C4-2B (cell line): Measurements from ENCODE around the gene PMPCA.

ENCODE experiments used
- CTCF ChIP-seq: fragments of 450-650 bp; conservative IDR thresholded peaks from 2 replicates; pipeline ENCODE4 v1.5.1; 2017; ENCODE audit warnings: mild to moderate bottlenecking
- ZFX ChIP-seq: fragments of 450-650 bp; IDR thresholded peaks from 2 replicates; pipeline ENCODE4 v1.6.1; 2017

DNA sequence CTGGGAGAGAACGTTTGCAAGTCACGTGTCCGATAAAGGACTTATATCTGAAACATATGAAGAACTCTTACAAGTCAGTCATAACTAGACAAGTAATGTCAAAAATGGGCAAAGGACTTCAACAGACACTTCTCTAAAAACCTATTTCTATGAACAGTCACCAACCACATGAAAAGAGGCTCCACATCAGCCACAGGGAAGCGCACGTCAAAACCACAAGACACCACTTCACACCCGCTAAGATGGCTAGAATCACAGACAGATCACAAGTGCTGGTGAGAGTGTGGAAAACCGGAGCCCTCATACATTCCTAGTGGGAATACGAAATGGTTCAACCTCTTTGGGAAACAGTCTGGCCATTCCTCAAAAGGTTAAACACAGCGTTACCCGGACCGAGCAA, 25.4 kb upstream of the PMPCA start:
- TF ChIP-seq CTCF, result no peak
- TF ChIP-seq ZFX, result no peak
